Measurements from ENCODE around the gene PLA2G5. TPM values are rescaled to one million over a fixed set of nuclear protein-coding genes. Genes with fewer than 3 reads are reported as not detected.

PLA2G5 gene
- total RNA-seq, 4 donors from 2014 or later = 0.78 to 4.0 TPM; not detected in 2

DNA sequence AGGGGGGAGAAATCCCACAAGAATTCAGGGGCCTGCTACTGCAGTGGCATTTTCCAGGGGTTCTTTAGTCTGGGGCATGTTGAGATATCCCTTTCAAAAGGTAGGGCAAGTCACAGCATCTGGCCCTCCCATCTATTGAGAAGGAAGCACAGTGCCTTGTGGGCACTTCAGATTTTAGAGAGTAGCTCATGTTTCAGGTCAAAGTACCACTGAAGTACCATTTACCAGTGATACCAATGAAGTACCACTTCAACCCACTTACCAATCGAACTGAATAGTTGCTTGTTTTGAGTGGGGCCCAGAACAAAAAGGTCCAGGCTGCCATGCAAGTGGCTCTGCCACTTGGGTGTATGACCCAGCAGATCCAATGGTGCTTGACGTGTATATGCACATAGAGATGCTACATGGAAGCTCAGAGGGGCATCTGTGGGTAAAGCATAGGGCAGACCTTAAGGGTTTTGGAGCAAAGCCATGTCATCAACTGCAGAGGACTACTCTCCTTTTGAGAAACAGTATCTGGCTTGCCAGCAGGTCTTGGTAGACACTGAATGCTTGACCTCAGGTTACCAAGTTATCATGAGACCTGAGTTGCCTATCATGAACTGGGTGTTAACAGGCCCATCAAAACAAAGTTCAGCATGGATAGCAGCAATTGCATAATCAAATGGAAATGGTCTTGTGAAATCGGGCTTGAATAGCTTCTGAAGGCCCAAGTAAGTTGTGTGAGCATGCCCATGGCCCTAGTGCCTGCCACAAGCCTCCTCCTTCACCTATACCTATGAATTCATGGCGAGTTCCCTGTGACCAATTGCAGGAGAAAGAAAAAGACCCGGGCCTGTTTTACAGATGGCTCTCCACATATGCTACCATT lies 25.8 kb downstream of the PLA2G5 start:
- TF ChIP-seq, protein P1, sequence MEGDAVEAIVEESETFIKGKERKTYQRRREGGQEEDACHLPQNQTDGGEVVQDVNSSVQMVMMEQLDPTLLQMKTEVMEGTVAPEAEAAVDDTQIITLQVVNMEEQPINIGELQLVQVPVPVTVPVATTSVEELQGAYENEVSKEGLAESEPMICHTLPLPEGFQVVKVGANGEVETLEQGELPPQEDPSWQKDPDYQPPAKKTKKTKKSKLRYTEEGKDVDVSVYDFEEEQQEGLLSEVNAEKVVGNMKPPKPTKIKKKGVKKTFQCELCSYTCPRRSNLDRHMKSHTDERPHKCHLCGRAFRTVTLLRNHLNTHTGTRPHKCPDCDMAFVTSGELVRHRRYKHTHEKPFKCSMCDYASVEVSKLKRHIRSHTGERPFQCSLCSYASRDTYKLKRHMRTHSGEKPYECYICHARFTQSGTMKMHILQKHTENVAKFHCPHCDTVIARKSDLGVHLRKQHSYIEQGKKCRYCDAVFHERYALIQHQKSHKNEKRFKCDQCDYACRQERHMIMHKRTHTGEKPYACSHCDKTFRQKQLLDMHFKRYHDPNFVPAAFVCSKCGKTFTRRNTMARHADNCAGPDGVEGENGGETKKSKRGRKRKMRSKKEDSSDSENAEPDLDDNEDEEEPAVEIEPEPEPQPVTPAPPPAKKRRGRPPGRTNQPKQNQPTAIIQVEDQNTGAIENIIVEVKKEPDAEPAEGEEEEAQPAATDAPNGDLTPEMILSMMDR (IDR thresholded peaks at IDR 0.05) = no peak
- TF ChIP-seq POLR2A (IDR thresholded peaks at IDR 0.05) = no peak
- WGBS, 2 donors = 76 to 87% methylated on average over 5 of the region's 5 CpGs
- DNase-seq (ENCODE audit: low spot score in 2 of 2) = peak in 1 of 2 donors; percentile 30
- H3K4me3 ChIP-seq (ENCODE audit: low read depth, poor library complexity, severe bottlenecking) = no peak overlapping the region
- intact Hi-C loops (cut with DNase I; ENCODE audit: low total_unique reads) = no loop called here

DNA sequence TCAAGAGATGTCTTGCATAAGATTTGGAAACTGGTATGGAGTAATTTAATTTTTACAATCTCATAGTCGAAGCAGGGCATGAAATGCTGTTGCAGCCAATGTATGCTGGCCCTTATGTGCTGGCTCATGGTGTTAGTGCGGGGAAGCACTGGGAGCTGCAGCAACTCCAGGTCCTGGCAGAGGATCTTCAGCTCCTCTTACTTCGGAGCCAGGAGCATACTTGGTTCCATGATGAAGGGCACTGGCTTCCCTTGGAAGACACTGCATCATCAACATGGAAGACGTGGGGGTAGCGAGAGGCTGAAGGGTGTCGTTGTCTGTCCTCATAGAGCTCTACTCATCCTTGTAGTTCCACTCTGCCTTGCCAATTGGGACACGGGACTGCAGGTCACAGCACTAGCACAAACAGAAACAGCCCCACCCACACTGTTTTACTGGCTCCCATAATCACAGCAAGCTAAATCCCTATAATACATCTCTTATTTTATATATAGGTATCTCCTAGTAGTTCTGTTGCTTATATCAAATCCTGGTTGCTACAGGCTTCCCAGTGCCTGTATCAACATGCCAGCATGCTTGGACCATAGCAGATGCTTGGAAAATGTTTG lies 26.9 kb downstream of the PLA2G5 start:
- intact Hi-C loops (cut with DNase I; ENCODE audit: low total_unique reads) = no loop called here
- H3K4me3 ChIP-seq (ENCODE audit: low read depth, poor library complexity, severe bottlenecking) = no peak overlapping the region
- TF ChIP-seq POLR2A (IDR thresholded peaks at IDR 0.05) = no peak
- TF ChIP-seq, protein P1 (IDR thresholded peaks at IDR 0.05) = no peak
- no peak for DNase-seq (ENCODE audit: low spot score in 2 of 2)
- WGBS, 2 donors = 78 to 83% methylated on average over 7 of the region's 7 CpGs

GRCh38 chr1:20099533-20099932 lies 29.5 kb downstream of the PLA2G5 start:
- 63 to 64% methylated on average over 3 of the region's 3 CpGs for WGBS, 2 donors
- H3K4me3 ChIP-seq (ENCODE audit: low read depth, poor library complexity, severe bottlenecking) = no peak overlapping the region
- intact Hi-C loops (cut with DNase I; ENCODE audit: low total_unique reads) = no loop called here
- TF ChIP-seq, protein P1 (IDR thresholded peaks at IDR 0.05) = no peak
- TF ChIP-seq POLR2A (IDR thresholded peaks at IDR 0.05) = no peak
- DNase-seq (ENCODE audit: low spot score in 2 of 2) = no peak

- WGBS, 2 donors = 30 to 36% methylated on average over 11 to 14 of the region's 14 CpGs
Measured at GRCh38 chr1:20100632-20101355, 30.8 kb downstream of the PLA2G5 start.

DNA sequence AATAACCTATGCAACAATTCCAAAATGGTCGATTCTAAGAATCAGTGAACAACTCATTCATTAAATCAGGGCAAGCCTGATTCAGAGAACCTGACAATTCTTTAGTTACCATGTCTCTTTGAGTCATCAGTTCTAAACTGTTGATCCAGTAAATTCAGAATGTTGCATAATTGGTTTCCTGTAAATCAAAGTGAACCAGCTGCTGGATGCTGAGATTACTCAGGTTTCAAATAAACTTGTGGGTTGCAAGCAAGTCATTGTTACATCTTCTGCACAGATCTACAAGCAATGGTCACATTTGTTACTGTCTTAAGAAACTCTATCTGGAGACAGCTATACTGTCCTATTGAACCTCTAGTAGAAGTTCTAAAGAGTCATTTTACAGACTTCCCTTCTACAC lies 32.9 kb downstream of the PLA2G5 start:
- intact Hi-C loops (cut with DNase I; ENCODE audit: low total_unique reads) = loop anchor here (5.0 kb wide), 1 partner anchor 49 kb away; no protein-coding TSS in a partner anchor
- 44 to 54% methylated on average over 1 of the region's 1 CpG for WGBS, 2 donors
- TF ChIP-seq, protein P1 (IDR thresholded peaks at IDR 0.05) = no peak
- TF ChIP-seq POLR2A (IDR thresholded peaks at IDR 0.05) = no peak
- no peak overlapping the region for H3K4me3 ChIP-seq (ENCODE audit: low read depth, poor library complexity, severe bottlenecking)
- no peak for DNase-seq (ENCODE audit: low spot score in 2 of 2)

More at GRCh38 chr1:20100632-20101355, 30.8 kb downstream of the PLA2G5 start:
- no peak overlapping the region for H3K4me3 ChIP-seq (ENCODE audit: low read depth, poor library complexity, severe bottlenecking)
- DNase-seq (ENCODE audit: low spot score in 2 of 2) = peak in 1 of 2 donors; percentile 51
- TF ChIP-seq, protein P1 (IDR thresholded peaks at IDR 0.05) = peak in 1 of 3 donors; percentile 46
- no peak for TF ChIP-seq POLR2A (IDR thresholded peaks at IDR 0.05)
- intact Hi-C loops (cut with DNase I; ENCODE audit: low total_unique reads) = loop anchor here (5.0 kb wide), 1 partner anchor 52 kb away; no protein-coding TSS in a partner anchor

Data from lower leg skin (tissue), 4 donors.